IPS-20b (cell line): ENCODE results near the gene TOGARAM2.

Experiments
- H3K27ac ChIP-seq: one replicate; pipeline ENCODE4 v1.5.1; 2013; ENCODE audit warnings: low read length
- H3K27me3 ChIP-seq: 2 replicates; pipeline ENCODE4 v1.6.1; 2013; ENCODE audit warnings: mild to moderate bottlenecking, low read length, inconsistent platforms; ENCODE audit not compliant: insufficient read depth
- H3K36me3 ChIP-seq: 2 replicates; pipeline ENCODE4 v1.6.1; 2013; ENCODE audit warnings: low read depth, mild to moderate bottlenecking, inconsistent platforms, low read length, moderate library complexity; ENCODE audit not compliant: insufficient read depth
- H3K4me1 ChIP-seq: 2 replicates; pipeline ENCODE4 v1.6.1; 2013; ENCODE audit warnings: mild to moderate bottlenecking, control low read depth, inconsistent platforms, low read length, moderate library complexity; ENCODE audit not compliant: insufficient read depth
- H3K4me3 ChIP-seq: 2 replicates; pipeline ENCODE4 v1.5.1; 2013; ENCODE audit warnings: mild to moderate bottlenecking, low read length, inconsistent platforms
- H3K9ac ChIP-seq: 2 replicates; pipeline ENCODE4 v1.6.1; 2013; ENCODE audit warnings: low read depth, mild to moderate bottlenecking, inconsistent platforms, low read length, moderate library complexity
- H3K9me3 ChIP-seq: 2 replicates; pipeline ENCODE4 v1.6.1; 2013; ENCODE audit warnings: mild to moderate bottlenecking, low read depth, low read length, inconsistent platforms; ENCODE audit not compliant: insufficient read depth

Gene TOGARAM2

GRCh38 chr2:28993206-28993960 lies 12.3 kb downstream of the TOGARAM2 start:
- Histone ChIP-seq H3K27me3 (no peaks in the 10 kb centered on the region), H3K9me3 (no peaks in the 10 kb centered on the region), H3K4me1 (no peaks in the 10 kb centered on the region; the same call in 1 of the 2 replicates), H3K36me3 (no peaks in the 10 kb centered on the region), H3K4me3 (no peak overlapping the region), H3K27ac (no peak overlapping the region), H3K9ac (no peak overlapping the region)

DNA sequence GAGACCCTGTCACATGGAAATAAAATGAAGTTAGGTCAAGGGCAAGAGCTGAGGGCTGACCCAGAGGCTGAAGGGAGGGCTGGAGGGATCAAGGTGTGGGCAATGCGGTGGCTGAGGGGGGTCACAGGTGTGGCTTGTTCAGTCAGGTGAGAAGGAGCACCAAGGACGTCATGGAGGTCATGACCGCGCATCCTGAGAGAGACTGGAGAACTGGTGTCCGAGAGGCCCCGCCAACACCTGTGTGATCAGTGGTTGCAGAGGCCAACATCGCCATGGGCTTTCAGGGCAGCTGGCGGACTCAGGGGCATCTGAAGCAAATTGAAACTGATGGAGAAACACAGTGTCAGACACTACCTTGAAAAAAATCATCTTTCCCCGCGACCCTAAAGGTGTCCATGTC lies 13.0 kb downstream of the TOGARAM2 start:
- Histone ChIP-seq H3K27ac (no peak overlapping the region), H3K36me3 (no peaks in the 10 kb centered on the region), H3K4me3 (no peak overlapping the region), H3K9ac (no peak overlapping the region), H3K4me1 (no peaks in the 10 kb centered on the region; the same call in 1 of the 2 replicates), H3K9me3 (no peaks in the 10 kb centered on the region), H3K27me3 (no peaks in the 10 kb centered on the region)

- H3K9ac ChIP-seq = no peak overlapping the region
- H3K27me3 ChIP-seq = no peaks in the 10 kb centered on the region
- no peak overlapping the region for H3K27ac ChIP-seq
- no peak overlapping the region for H3K4me3 ChIP-seq
- H3K4me1 ChIP-seq = no peaks in the 10 kb centered on the region; the same call in 1 of the 2 replicates
- no peaks in the 10 kb centered on the region for H3K36me3 ChIP-seq
- no peaks in the 10 kb centered on the region for H3K9me3 ChIP-seq
Observed at GRCh38 chr2:28994679-28995078, 13.6 kb downstream of the TOGARAM2 start.

DNA sequence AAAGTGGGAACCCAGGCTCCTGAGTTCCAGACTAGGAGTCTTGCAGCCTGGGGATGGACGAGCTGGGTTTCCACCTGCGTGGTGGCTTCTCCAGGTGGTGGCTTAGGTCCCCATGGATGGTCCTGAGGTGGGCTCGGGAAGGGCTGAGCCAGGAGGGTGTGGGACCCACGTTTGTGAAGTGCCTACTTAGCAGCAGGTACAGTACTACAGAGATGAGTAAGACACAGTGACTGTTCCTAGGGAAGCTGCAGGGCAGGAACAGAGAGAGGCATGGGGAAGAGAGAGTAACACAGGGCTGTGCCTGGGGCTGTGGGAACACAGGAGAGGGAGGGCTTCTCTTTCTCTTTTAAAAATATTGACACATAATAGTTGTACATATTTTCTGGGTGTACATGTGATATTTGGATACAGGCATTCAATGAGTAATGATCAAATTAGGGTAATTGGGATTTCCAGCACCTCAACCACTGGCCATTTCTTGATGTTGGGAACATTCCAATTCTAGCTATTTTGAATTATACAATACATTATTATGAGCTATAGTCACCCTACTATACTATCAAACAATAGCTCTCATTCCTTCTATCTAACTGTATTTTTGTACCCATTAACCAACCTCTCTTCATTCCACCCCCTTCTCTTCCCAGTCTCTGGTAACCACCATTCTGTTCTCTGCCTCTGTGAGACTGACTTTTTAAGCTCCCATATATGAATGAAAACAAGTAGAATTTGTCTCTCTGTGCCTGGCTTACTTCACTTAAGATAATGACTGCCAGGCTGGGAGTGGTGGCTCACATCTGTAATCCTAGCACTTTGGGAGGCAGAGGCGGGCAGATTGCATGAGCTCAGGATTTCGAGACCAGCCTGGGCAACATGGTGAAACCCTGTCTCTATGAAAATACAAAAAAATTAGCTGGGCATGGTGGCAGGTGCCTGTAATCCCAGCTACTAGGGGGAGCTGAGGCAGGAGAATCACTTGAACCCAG lies 15.0 kb downstream of the TOGARAM2 start:
- Histone ChIP-seq H3K36me3 (no peaks in the 10 kb centered on the region), H3K9ac (no peak overlapping the region), H3K9me3 (no peaks in the 10 kb centered on the region), H3K27ac (no peak overlapping the region), H3K4me1 (no peaks in the 10 kb centered on the region; the same call in 1 of the 2 replicates), H3K27me3 (no peaks in the 10 kb centered on the region), H3K4me3 (no peak overlapping the region)

DNA sequence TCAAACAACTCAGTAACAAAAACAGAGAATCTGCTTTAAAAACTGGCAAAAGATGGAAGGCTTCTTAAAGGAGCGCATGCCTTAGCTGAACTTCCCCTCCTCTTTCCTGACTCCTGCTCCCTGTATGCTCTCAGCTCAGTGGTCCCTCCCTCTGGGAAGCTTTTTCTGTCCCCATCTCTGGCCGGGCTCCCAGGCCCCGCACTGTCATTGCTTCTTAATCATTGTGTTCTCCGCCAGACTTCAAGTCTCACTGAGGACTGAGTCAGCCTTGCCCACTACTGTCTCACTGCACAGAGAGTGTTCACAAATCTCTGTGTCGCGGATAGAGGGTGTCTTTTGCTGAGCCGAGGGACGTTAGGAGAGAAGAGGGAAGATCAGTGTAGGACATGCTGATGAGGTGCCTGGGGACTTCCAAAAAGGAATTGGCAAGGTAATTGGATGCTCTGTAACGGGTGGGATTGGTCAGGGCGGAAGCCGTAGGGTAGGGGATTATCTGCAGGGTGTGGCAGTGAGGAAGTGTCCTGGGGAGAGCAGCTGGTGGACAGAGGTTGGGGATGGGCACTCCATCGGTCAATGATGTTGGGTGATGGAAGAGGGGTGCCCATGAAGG lies 16.2 kb downstream of the TOGARAM2 start:
- no peak overlapping the region for H3K27ac ChIP-seq
- H3K27me3 ChIP-seq = no peaks in the 10 kb centered on the region

GRCh38 chr2:28997847-28998735 lies 17.0 kb downstream of the TOGARAM2 start:
- no peaks in the 10 kb centered on the region for H3K36me3 ChIP-seq
- no peaks in the 10 kb centered on the region for H3K27me3 ChIP-seq
- no peak overlapping the region for H3K9ac ChIP-seq
- H3K4me1 ChIP-seq = no peaks in the 10 kb centered on the region; the same call in 1 of the 2 replicates
- H3K4me3 ChIP-seq = no peak overlapping the region
- no peaks in the 10 kb centered on the region for H3K9me3 ChIP-seq
- H3K27ac ChIP-seq = no peak overlapping the region

More for the DNA sequence above, 16.2 kb downstream of the TOGARAM2 start:
- H3K9ac ChIP-seq = no peak overlapping the region
- no peaks in the 10 kb centered on the region for H3K9me3 ChIP-seq
- no peak overlapping the region for H3K4me3 ChIP-seq
- H3K36me3 ChIP-seq = no peaks in the 10 kb centered on the region
- H3K4me1 ChIP-seq = no peaks in the 10 kb centered on the region; the same call in 1 of the 2 replicates

DNA sequence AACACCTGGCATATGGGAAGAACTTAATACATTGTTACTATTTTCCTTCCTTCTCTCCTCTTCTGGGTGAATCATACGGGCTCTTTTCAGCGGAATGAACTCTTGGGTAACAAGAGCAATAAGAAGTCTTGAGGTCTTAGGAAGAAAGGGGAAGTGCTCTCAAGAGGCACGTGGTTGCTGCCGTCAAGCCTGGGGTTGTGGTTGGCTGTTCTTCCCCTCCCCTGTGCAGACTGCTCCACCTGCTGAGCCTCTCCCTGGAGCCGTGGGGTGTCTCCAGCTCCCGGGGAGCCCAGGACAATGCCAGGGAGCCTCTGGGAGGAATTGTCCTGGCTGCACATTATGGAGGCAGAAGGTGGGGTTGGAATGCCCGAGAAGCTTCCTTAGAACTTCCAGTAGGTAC lies 19.4 kb downstream of the TOGARAM2 start:
- H3K27me3 ChIP-seq = no peaks in the 10 kb centered on the region

DNA sequence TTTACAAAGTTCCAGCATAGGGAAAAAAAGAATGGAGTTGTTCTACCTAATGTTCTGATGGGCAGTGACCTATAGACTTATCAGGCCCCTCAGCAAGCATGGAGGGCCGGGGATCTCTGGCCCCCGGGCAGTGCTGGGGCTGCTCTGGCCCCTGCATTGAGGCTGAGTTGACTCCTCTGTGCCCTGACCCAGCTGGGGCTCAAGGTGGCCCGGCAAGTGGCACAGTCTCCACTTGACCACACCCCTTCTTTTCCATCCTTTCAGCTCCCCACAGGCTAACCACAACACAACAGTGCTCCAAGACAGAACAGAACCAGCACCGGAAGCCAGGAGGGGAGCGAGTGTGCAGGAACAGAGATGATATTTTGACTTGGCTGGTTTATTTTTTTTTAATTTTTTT lies 19.9 kb downstream of the TOGARAM2 start:
- Histone ChIP-seq H3K4me1 (no peaks in the 10 kb centered on the region; the same call in 1 of the 2 replicates), H3K36me3 (no peaks in the 10 kb centered on the region), H3K9ac (no peak overlapping the region), H3K27me3 (no peaks in the 10 kb centered on the region), H3K27ac (no peak overlapping the region), H3K9me3 (peaks cover 10% of the 10 kb centered on the region; the same call in 1 of the 2 replicates), H3K4me3 (no peak overlapping the region)

More for the DNA sequence above, 19.4 kb downstream of the TOGARAM2 start:
- no peak overlapping the region for H3K9ac ChIP-seq
- H3K9me3 ChIP-seq = peaks cover 5% of the 10 kb centered on the region; the same call in 1 of the 2 replicates
- no peak overlapping the region for H3K4me3 ChIP-seq
- H3K4me1 ChIP-seq = no peaks in the 10 kb centered on the region; the same call in 1 of the 2 replicates
- H3K27ac ChIP-seq = no peak overlapping the region
- H3K36me3 ChIP-seq = no peaks in the 10 kb centered on the region

DNA sequence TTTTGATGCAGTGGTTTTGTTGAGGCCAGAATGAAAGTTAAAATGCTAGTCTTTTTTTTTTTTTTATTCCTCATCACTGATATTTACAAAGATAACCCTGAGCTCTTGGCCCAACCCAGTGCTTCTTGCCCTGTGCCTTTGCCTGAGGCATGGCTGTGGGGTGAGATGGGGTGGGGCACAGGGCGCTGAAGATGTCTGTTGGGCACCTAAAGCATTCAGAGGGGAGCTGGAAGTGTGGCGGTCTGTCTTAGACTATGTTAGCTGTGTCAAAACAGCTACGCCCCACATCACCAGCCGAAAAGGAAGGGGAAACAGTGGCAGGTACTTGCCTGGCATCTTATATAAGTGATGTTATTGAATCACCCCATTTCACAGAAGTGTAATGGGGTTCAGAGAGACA lies 20.7 kb downstream of the TOGARAM2 start:
- no peaks in the 10 kb centered on the region for H3K36me3 ChIP-seq
- peaks cover 10% of the 10 kb centered on the region; the same call in 1 of the 2 replicates for H3K9me3 ChIP-seq
- H3K9ac ChIP-seq = no peak overlapping the region
- H3K27ac ChIP-seq = no peak overlapping the region
- no peaks in the 10 kb centered on the region for H3K27me3 ChIP-seq
- no peak overlapping the region for H3K4me3 ChIP-seq
- no peaks in the 10 kb centered on the region; the same call in 1 of the 2 replicates for H3K4me1 ChIP-seq

DNA sequence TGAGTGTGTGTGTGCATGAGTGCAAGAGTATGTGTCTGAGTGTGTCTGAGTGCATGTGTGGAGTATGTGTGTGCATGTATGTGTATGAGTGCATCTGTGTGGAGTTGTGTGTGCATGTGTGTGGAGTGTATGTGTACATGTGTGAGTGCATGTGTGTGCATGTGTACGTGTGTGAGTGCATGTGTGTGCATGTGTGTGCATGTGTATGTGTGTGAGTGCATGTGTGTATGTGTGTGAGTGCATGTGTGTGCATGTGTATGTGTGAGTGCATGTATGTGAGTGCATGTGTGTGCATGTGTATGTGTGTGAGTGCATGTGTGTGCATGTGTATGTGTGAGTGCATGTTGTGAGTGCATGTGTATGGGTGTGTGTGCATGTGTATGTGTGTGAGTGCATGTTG lies 23.7 kb downstream of the TOGARAM2 start:
- Histone ChIP-seq H3K9ac (no peak overlapping the region), H3K4me3 (no peak overlapping the region), H3K9me3 (peaks cover 10% of the 10 kb centered on the region; the same call in 1 of the 2 replicates), H3K27ac (no peak overlapping the region), H3K36me3 (no peaks in the 10 kb centered on the region), H3K27me3 (no peaks in the 10 kb centered on the region), H3K4me1 (no peaks in the 10 kb centered on the region)
